Measurements from ENCODE around the gene MED13L. TPM values are rescaled to one million over a fixed set of nuclear protein-coding genes. Genes with fewer than 3 reads are reported as not detected.

Gene MED13L
- total and polyA plus RNA-seq, 2 of the 8 experiments (the other 6 are each of a cell fraction or from before 2014, with no cell fraction given), result 15.9 to 51.7 TPM

GRCh38 chr12:115918763-115919162, 358.7 kb downstream of the MED13L start:
- H2BK120ac ChIP-seq (replicated peaks; ENCODE audit: low read depth, low read length), result no peak overlapping the region
- FAIRE-seq, result no peak
- H3K27ac ChIP-seq (ENCODE audit: low read depth, low read length), result no peak overlapping the region
- no peak overlapping the region for H3K9ac ChIP-seq (replicated peaks in 1 of 4; ENCODE audit: extremely low read depth in 1 of 4, low read depth in 3 of 4, low read length in 3 of 4)
- WGBS, 2 experiments (ENCODE audit: extremely low coverage in 1 of 2, insufficient coverage in 1 of 2, insufficient read length in 1 of 2, insufficient replicate concordance in 2 of 2, low coverage in 1 of 2, low lambda C conversion rate in 2 of 2, missing lambda C conversion rate in 1 of 2), result 88% methylated on average over 7 of the region's 7 CpGs; no CpG with 5 or more reads in 1 of the 2 experiments
- H3K79me1 ChIP-seq (ENCODE audit: low read depth, low read length), result no peaks in the 10 kb centered on the region
- H3K18ac ChIP-seq (ENCODE audit: extremely low read depth, low read length), result no peak overlapping the region
- no peak overlapping the region for H2BK20ac ChIP-seq (ENCODE audit: low read length)
- no peak for DNase-seq (ENCODE audit: low read depth in 1 of 2, low spot score in 2 of 2)
- no peak overlapping the region for H2AK5ac ChIP-seq (ENCODE audit: low read depth, low read length)
- H3K36me3 ChIP-seq (ENCODE audit: control insufficient read depth in 2 of 4, insufficient read depth in 4 of 4, low read length in 3 of 4), result no peaks in the 10 kb centered on the region
- no peak overlapping the region for H3K4ac ChIP-seq (replicated peaks; ENCODE audit: insufficient read length, low read depth, low read length)
- H3K4me3 ChIP-seq (ENCODE audit: extremely low read depth in 1 of 4, insufficient read depth in 2 of 4, low read depth in 3 of 4, low read length in 4 of 4), result no peak overlapping the region
- ChIA-PET POLR2A (ENCODE audit: partially characterized antibody) (interaction anchor here (1.2 to 2.0 kb wide), 2 partner anchors 31 to 389 kb away, joined by 3 to 4 read pairs; no protein-coding TSS in a partner anchor), CTCF (ENCODE audit: partially characterized antibody) (interaction anchor here (0.7 to 3.9 kb wide), 20 partner anchors 10 to 230 kb away, joined by 3 to 36 read pairs (median 5); no protein-coding TSS in a partner anchor)
- H2BK5ac ChIP-seq (ENCODE audit: low read depth, low read length), result no peak overlapping the region
- H3K4me2 ChIP-seq (ENCODE audit: insufficient read depth in 1 of 2, low read depth in 2 of 2, low read length in 2 of 2), result no peak overlapping the region
- no peak overlapping the region for H2BK12ac ChIP-seq (ENCODE audit: low read depth, low read length)
- no peaks in the 10 kb centered on the region for H3K79me2 ChIP-seq (ENCODE audit: control insufficient read depth in 1 of 2, insufficient read depth in 2 of 2, low read length in 2 of 2)
- H2BK15ac ChIP-seq (ENCODE audit: low read length), result no peak overlapping the region
- H3K4me1 ChIP-seq (replicated peaks in 1 of 4; ENCODE audit: control insufficient read depth in 3 of 4, insufficient read depth in 4 of 4, low read length in 3 of 4), result peaks cover 0 to 3% (median under 1%) of the 10 kb centered on the region in 4 experiments; a peak in 2 of 7 replicates
- H3K14ac ChIP-seq (ENCODE audit: insufficient read length), result no peak overlapping the region
- H4K20me1 ChIP-seq (replicated peaks in 1 of 2; ENCODE audit: control insufficient read depth in 1 of 2, insufficient read depth in 2 of 2, low read length in 2 of 2), result no peaks in the 10 kb centered on the region
- H3K9me3 ChIP-seq (ENCODE audit: insufficient read depth in 2 of 2, low read depth in 1 of 2, low read length in 1 of 2), result peaks cover 17 to 19% of the 10 kb centered on the region in 2 experiments
- no peak overlapping the region for H4K91ac ChIP-seq (replicated peaks; ENCODE audit: insufficient read length, low read length)
- H3K56ac ChIP-seq (replicated peaks; ENCODE audit: insufficient read length, low read depth, low read length), result no peak overlapping the region
- H3K23me2 ChIP-seq (ENCODE audit: low read depth, low read length), result no peaks in the 10 kb centered on the region
- peaks cover 0 to 7% (median 4%) of the 10 kb centered on the region in 4 experiments; a peak in 3 of 7 replicates for H3K27me3 ChIP-seq (replicated peaks in 1 of 4; ENCODE audit: control insufficient read depth in 3 of 4, extremely low read depth in 1 of 4, insufficient read depth in 3 of 4, low read length in 3 of 4)
- H2AFZ ChIP-seq (ENCODE audit: low read length), result no peak overlapping the region
- no peak overlapping the region for H4K8ac ChIP-seq (ENCODE audit: extremely low read depth, insufficient read depth, low read length)
- H3K23ac ChIP-seq (ENCODE audit: insufficient read length), result no peak overlapping the region
- no peak overlapping the region for H4K5ac ChIP-seq (ENCODE audit: insufficient read length, low read depth, low read length)
- TF ChIP-seq KDM5A (IDR thresholded peaks at IDR 0.05; ENCODE audit: low read length), result no peak
- TF ChIP-seq MAFK (IDR thresholded peaks at IDR 0.05; ENCODE audit: low read depth, low read length), result no peak
- no peak for TF ChIP-seq GABPA (IDR thresholded peaks at IDR 0.05; ENCODE audit: borderline replicate concordance, insufficient read depth, low read length)
- TF ChIP-seq JUN (IDR thresholded peaks at IDR 0.05; ENCODE audit: low read depth, low read length), result no peak
- no peak for TF ChIP-seq SP2 (IDR thresholded peaks at IDR 0.05; ENCODE audit: low read length)
- TF ChIP-seq NRF1 (IDR thresholded peaks at IDR 0.05; ENCODE audit: low read depth, low read length), result no peak
- TF ChIP-seq SAP30 (IDR thresholded peaks at IDR 0.05; ENCODE audit: insufficient read depth, insufficient replicate concordance, low read length), result no peak
- no peak for TF ChIP-seq KDM1A (IDR thresholded peaks at IDR 0.05; ENCODE audit: borderline replicate concordance, low read length)
- no peak for TF ChIP-seq CTBP2 (IDR thresholded peaks at IDR 0.05; ENCODE audit: borderline replicate concordance, insufficient read depth, insufficient read length, low read length)
- TF ChIP-seq EP300 (IDR thresholded peaks at IDR 0.05; ENCODE audit: borderline replicate concordance in 1 of 2, low read depth in 2 of 2, low read length in 2 of 2), result no peak
- TF ChIP-seq CBX5 (IDR thresholded peaks at IDR 0.05; ENCODE audit: low read depth, low read length), result no peak
- no peak for TF ChIP-seq KDM4A (IDR thresholded peaks at IDR 0.05; ENCODE audit: low read depth, low read length, severe bottlenecking)
- no peak for TF ChIP-seq TAF7 (optimal IDR thresholded peaks at IDR 0.05; ENCODE audit: borderline replicate concordance, low read depth, low read length)
- no peak for TF ChIP-seq POLR2AphosphoS5 (IDR thresholded peaks at IDR 0.05; ENCODE audit: low read depth, low read length)
